ENCODE results near the gene MAP3K2. TPM values are rescaled to one million over a fixed set of nuclear protein-coding genes. Genes with fewer than 3 reads are reported as not detected.

MAP3K2 gene
- total and polyA plus RNA-seq, 2 of the 4 experiments (the other 2 are of a cell fraction), result 6.2 to 30.8 TPM

GRCh38 chr2:127388423-127389164, 819 bp upstream of the MAP3K2 start:
- peak overlapping the region; percentile 68 for H3K18ac ChIP-seq (ENCODE audit: low read depth, low read length)
- no peaks in the 10 kb centered on the region for H3K27me3 ChIP-seq (ENCODE audit: control insufficient read depth, insufficient read depth, low read length)
- in situ Hi-C loops (cut with MboI; ENCODE audit: low sequenced_read_pairs), result no loop called here
- peak overlapping the region; percentile 80 for H3K9ac ChIP-seq (ENCODE audit: low read depth, low read length)
- peaks cover 4% of the 10 kb centered on the region; the same call in 1 of the 2 replicates for H3K9me1 ChIP-seq (ENCODE audit: insufficient read depth, low read length)
- peak overlapping the region; percentile 94 for H2BK5ac ChIP-seq (ENCODE audit: low read depth, low read length, poor library complexity, severe bottlenecking)
- peak overlapping the region; percentile 39 for H2BK20ac ChIP-seq (ENCODE audit: low read depth, low read length)
- CTCF ChIA-PET, result interaction anchor here (1.0 kb wide), 1 partner anchor 10 kb away, joined by 4 read pairs; no protein-coding TSS in a partner anchor
- ATAC-seq (ENCODE audit: low read depth) (no peak), DNase-seq (peak; percentile 44)
- peak overlapping the region; percentile 99 for H3K14ac ChIP-seq (replicated peaks; ENCODE audit: low read depth, low read length)
- H3K9me3 ChIP-seq (ENCODE audit: control insufficient read depth, insufficient read depth, low read length), result no peaks in the 10 kb centered on the region
- no TSS peak for BruUV-seq (replicated peaks)
- peak overlapping the region; percentile 95; the same call in 2 of the 3 replicates for H2BK15ac ChIP-seq (ENCODE audit: low read depth, low read length)
- dilution Hi-C loops (cut with HindIII; ENCODE audit: low sequenced_read_pairs, unreplicated experiment), result no loop called here
- H2AK9ac ChIP-seq (replicated peaks; ENCODE audit: low read depth, low read length, poor library complexity), result peak overlapping the region; percentile 96
- peaks cover 9 to 22% of the 10 kb centered on the region in 2 experiments; a peak in 2 of 4 replicates for H3K79me1 ChIP-seq (ENCODE audit: low read depth in 1 of 2, low read length in 2 of 2)
- peak overlapping the region; percentile 86 for H3K27ac ChIP-seq (ENCODE audit: insufficient read depth, low read length)
- H3K4me3 ChIP-seq (ENCODE audit: insufficient read depth, low read depth, low read length), result peak overlapping the region; percentile 85
- peak overlapping the region; percentile 85 for H4K91ac ChIP-seq (ENCODE audit: insufficient read depth, low read depth, low read length)
- peak overlapping the region; percentile 99 for H3K4me2 ChIP-seq (ENCODE audit: low read depth, low read length)
- H3K56ac ChIP-seq (ENCODE audit: extremely low read depth, insufficient read depth, low read length), result peak overlapping the region; percentile 88; the same call in 1 of the 2 replicates
- H3K23ac ChIP-seq (ENCODE audit: low read depth, low read length), result peak overlapping the region; percentile 95; the same call in 1 of the 2 replicates
- peak overlapping the region; percentile 94 to 98 for H4K8ac ChIP-seq (ENCODE audit: low read depth in 2 of 2, low read length in 2 of 2)
- 0 out of 2 replicates have a peak overlapping the region, but pooled peaks have one; percentile 84 for H2BK120ac ChIP-seq (ENCODE audit: low read depth, low read length)
- H2AFZ ChIP-seq (replicated peaks; ENCODE audit: low read length, poor library complexity), result peak overlapping the region; percentile 99
- intact Hi-C loops (cut with micrococcal nuclease), result loop anchor here (10.0 kb wide), 1 partner anchor 86 kb away; no protein-coding TSS in a partner anchor
- peak overlapping the region; percentile 36; the same call in 1 of the 2 replicates for H2AK5ac ChIP-seq (ENCODE audit: low read depth, low read length)
- H4K20me1 ChIP-seq (ENCODE audit: insufficient read depth, low read length), result peaks cover 27% of the 10 kb centered on the region
- WGBS, 2 experiments (ENCODE audit: extremely low coverage in 2 of 2, insufficient read length in 1 of 2), result 55 to 100% methylated on average over 1 to 2 of the region's 8 CpGs
- H4K5ac ChIP-seq (ENCODE audit: low read depth, low read length), result peak overlapping the region; percentile 93; the same call in 1 of the 2 replicates
- H3K36me3 ChIP-seq (ENCODE audit: control insufficient read depth, insufficient read depth, low read length), result no peaks in the 10 kb centered on the region
- peaks cover 5% of the 10 kb centered on the region for H3K4me1 ChIP-seq (ENCODE audit: control insufficient read depth, insufficient read depth, low read length)
- TF ChIP-seq RAD21 (IDR thresholded peaks at IDR 0.05; ENCODE audit: low read length) (no peak), USF2 (IDR thresholded peaks at IDR 0.05; ENCODE audit: low read depth, low read length) (no peak), FOS (IDR thresholded peaks at IDR 0.05; ENCODE audit: low read depth, low read length) (no peak)
- H3K4ac ChIP-seq (ENCODE audit: low read depth, low read length), result peak overlapping the region; percentile 98
- POLR2A ChIA-PET (ENCODE audit: unreplicated experiment), result interaction anchor here (1.2 kb wide), 1 partner anchor 24 kb away, joined by 3 read pairs; no protein-coding TSS in a partner anchor
